NCI-H1417 treated with DMSO at 0.1 percent for 48 hours (cell line): ENCODE measurements around the gene ZNF425.
"Not testable (repeated sequence)": the region's sequence is repeated elsewhere in the genome, so short reads cannot be mapped to it uniquely, and the experiment has no call there.

Source experiments
- DNase-seq: peaks from one replicate; lab custom pipeline; 2025; lab: John Stamatoyannopoulos, UW

Gene ZNF425

DNA sequence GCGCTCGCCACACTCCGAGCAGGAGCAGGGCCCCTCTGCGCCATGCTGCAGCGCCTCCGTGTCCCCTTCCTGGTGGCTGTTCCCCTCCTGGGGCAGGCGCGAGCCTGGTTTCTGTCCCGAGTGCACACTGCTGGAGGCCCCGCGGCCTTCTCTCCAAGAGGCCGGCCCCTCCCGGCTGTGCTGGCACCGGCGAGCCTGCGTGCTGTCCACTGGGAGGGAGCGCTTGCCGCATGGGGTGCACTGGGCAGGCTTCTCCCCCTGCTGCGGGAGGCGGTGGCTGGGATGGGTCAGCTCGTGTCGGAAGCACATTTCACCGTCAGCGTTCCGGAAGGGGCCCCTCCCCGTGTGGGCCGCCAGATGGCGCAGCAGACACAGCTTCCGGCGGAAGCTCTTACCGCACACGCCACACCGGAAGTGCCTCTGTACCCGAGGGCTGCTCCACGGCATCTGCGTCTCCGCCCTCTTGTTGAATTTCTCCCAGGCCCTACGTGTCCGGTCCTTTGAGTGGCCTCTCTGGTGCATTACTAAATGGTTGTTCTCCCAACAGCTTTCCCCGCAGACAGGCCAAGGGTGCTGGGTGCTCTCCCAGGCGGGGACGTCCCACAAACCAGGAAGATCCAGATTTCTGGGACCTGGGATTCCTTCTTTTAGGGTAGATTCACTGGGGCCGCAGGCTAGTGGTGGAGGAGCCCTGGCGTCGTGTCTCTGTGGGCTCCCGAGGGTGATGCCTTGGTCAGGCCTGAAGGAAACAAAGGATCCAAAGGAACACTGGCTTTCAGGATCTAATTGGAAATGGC lies 54.3 kb downstream of the ZNF425 start:
- DNase-seq, result no peak

GRCh38 chr7:149071182-149071635 lies 54.9 kb downstream of the ZNF425 start:
- no peak for DNase-seq

GRCh38 chr7:149070372-149071125 lies 55.6 kb downstream of the ZNF425 start:
- no peak for DNase-seq

DNA sequence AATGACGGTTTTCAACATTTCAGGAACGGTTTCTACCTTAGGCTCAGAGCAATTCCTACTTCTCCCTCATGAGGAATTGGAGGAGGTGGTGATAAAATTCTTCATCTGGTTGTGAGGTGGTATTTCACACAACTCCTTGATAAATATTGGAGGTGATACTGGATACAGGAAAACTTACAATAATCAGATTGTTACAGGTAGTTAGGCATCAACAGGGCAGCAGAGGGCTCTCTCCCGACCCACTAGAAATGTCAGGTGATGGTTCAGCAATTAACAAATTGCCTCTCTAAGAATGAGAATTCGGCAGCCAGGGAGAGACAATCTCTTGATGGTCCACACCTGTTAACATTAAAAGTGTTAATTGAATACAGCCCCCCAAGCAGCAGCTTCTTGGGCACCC lies 58.3 kb downstream of the ZNF425 start:
- DNase-seq, result no peak

DNA sequence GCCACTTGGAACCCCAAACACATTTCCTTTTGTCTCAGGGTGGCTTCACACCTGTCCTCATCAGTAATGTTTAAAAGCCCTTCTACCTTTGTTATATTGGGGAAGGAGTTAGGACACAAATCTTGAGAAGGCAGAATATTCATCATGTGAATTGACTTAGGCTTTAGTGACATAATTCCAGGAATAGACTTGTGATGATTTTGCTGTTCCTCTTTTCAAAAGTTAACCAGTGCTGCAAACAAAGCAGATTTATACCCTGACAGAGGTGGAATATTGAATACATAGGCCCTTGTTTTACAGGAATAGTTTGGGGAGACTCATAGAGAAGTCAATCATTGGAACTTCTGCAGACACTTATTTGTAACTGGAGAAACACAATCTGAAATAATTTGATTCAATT lies 62.6 kb downstream of the ZNF425 start:
- DNase-seq, result no peak

GRCh38 chr7:149062217-149062899 lies 63.8 kb downstream of the ZNF425 start:
- DNase-seq, result not testable (repeated sequence)

GRCh38 chr7:149060156-149060555 lies 66.0 kb downstream of the ZNF425 start:
- DNase-seq, result no peak

DNA sequence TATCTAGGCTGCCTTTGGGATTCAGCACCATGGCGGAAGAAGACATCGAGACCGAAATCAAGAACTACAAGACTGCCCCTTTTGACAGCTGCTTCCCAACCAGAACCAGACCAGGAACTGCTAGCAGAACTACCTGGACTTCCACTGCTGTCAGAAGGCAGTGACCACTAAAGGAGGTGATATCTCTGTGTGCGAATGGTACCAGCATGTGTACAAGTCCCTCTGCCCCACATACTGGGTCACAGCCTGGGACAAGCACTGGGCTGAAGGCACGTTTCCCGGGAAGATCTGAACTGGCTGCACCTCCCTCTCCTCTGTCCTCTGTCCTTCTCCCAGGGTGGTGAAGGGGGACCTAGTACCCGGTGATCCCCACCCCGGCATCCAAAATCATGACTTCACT lies 72.2 kb downstream of the ZNF425 start:
- DNase-seq, result no peak

- no peak for DNase-seq
These were observed 72.7 kb downstream of the ZNF425 start for GRCh38 chr7:149053384-149053783.
